Measurements from ENCODE around the gene SYNJ1. TPM values are rescaled to one million over a fixed set of nuclear protein-coding genes. Genes with fewer than 3 reads are reported as not detected.

The SYNJ1 gene
- total and polyA plus RNA-seq, 2 of the 13 experiments (the other 11 are each of a cell fraction or from before 2014, with no cell fraction given), result 2.0 to 2.7 TPM

DNA sequence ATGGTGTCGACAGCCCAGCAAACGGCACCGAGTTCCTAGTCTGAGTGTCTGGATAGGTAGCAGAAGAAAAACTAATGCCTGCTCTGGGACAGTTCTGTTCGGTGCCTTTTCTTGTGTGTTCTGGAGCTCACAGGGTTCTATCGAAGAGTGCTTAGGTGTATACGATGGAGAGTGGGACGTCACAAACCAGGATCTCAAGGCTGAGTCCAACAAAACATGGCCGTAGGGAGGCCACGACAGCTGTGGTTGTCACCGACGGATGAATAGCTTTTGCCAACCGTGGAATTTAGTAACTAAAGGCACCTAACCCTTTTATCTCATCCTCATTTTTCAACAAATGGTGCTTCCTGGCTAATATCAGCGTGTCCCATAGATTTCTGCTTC lies 635 bp upstream of the SYNJ1 start (continued):
- TF ChIP-seq AHDC1 (CRISPR knock-in tag; IDR thresholded peaks at IDR 0.05; ENCODE audit: borderline replicate concordance) (peak; percentile 14; the same call in 1 of the 2 replicates), STAT5B (CRISPR knock-in tag; IDR thresholded peaks at IDR 0.05) (0 out of 2 replicates have a peak, but pooled peaks have one; percentile 81), ZNF616 (CRISPR knock-in tag; IDR thresholded peaks at IDR 0.05; ENCODE audit: low read depth) (no peak), ZSCAN25 (CRISPR knock-in tag; IDR thresholded peaks at IDR 0.05) (0 out of 2 replicates have a peak, but pooled peaks have one; percentile 8), ZNF605 (CRISPR knock-in tag; IDR thresholded peaks at IDR 0.05) (0 out of 2 replicates have a peak, but pooled peaks have one; percentile 10), RBM39 (IDR thresholded peaks at IDR 0.05; ENCODE audit: low read depth, low read length, poor library complexity, severe bottlenecking) (no peak), MIER2 (CRISPR knock-in tag; IDR thresholded peaks at IDR 0.05) (0 out of 2 replicates have a peak, but pooled peaks have one; percentile 97), FOSL2 (CRISPR knock-in tag; IDR thresholded peaks at IDR 0.05) (0 out of 2 replicates have a peak, but pooled peaks have one; percentile 4), RBFOX2 (IDR thresholded peaks at IDR 0.05; ENCODE audit: low read depth, low read length) (no peak), HOXA5 (CRISPR knock-in tag; IDR thresholded peaks at IDR 0.05) (0 out of 2 replicates have a peak, but pooled peaks have one; percentile 79), ZNF816 (CRISPR knock-in tag; IDR thresholded peaks at IDR 0.05; ENCODE audit: borderline replicate concordance) (no peak), ZNF556 (CRISPR knock-in tag; IDR thresholded peaks at IDR 0.05; ENCODE audit: borderline replicate concordance) (no peak), ARHGAP35 (CRISPR knock-in tag; IDR thresholded peaks at IDR 0.05; ENCODE audit: borderline replicate concordance) (peak; percentile 3; the same call in 1 of the 2 replicates), ZNF615 (CRISPR knock-in tag; IDR thresholded peaks at IDR 0.05; ENCODE audit: borderline replicate concordance) (no peak), ZNF766 (CRISPR knock-in tag; IDR thresholded peaks at IDR 0.05; ENCODE audit: borderline replicate concordance) (0 out of 2 replicates have a peak, but pooled peaks have one; percentile 81), ZNF883 (CRISPR knock-in tag; IDR thresholded peaks at IDR 0.05; ENCODE audit: not compliant biosample characterization) (peak; percentile 10)
- TF ChIP-seq, protein P1, sequence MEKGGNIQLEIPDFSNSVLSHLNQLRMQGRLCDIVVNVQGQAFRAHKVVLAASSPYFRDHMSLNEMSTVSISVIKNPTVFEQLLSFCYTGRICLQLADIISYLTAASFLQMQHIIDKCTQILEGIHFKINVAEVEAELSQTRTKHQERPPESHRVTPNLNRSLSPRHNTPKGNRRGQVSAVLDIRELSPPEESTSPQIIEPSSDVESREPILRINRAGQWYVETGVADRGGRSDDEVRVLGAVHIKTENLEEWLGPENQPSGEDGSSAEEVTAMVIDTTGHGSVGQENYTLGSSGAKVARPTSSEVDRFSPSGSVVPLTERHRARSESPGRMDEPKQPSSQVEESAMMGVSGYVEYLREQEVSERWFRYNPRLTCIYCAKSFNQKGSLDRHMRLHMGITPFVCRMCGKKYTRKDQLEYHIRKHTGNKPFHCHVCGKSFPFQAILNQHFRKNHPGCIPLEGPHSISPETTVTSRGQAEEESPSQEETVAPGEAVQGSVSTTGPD (CRISPR knock-in tag; IDR thresholded peaks at IDR 0.05), result 0 out of 2 replicates have a peak, but pooled peaks have one; percentile 11
- TF ChIP-seq, protein P2, sequence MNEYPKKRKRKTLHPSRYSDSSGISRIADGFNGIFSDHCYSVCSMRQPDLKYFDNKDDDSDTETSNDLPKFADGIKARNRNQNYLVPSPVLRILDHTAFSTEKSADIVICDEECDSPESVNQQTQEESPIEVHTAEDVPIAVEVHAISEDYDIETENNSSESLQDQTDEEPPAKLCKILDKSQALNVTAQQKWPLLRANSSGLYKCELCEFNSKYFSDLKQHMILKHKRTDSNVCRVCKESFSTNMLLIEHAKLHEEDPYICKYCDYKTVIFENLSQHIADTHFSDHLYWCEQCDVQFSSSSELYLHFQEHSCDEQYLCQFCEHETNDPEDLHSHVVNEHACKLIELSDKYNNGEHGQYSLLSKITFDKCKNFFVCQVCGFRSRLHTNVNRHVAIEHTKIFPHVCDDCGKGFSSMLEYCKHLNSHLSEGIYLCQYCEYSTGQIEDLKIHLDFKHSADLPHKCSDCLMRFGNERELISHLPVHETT (CRISPR knock-in tag; conservative IDR thresholded peaks at IDR 0.05), result no peak
- TF ChIP-seq, protein P3, sequence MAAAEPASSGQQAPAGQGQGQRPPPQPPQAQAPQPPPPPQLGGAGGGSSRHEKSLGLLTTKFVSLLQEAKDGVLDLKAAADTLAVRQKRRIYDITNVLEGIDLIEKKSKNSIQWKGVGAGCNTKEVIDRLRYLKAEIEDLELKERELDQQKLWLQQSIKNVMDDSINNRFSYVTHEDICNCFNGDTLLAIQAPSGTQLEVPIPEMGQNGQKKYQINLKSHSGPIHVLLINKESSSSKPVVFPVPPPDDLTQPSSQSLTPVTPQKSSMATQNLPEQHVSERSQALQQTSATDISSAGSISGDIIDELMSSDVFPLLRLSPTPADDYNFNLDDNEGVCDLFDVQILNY (CRISPR knock-in tag; conservative IDR thresholded peaks at IDR 0.05), result peak; percentile 36; the same call in 1 of the 2 replicates
- TF ChIP-seq, protein P4, sequence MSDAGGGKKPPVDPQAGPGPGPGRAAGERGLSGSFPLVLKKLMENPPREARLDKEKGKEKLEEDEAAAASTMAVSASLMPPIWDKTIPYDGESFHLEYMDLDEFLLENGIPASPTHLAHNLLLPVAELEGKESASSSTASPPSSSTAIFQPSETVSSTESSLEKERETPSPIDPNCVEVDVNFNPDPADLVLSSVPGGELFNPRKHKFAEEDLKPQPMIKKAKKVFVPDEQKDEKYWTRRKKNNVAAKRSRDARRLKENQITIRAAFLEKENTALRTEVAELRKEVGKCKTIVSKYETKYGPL (CRISPR knock-in tag; IDR thresholded peaks at IDR 0.05), result peak; percentile 85; the same call in 1 of the 2 replicates
